ENCODE results near the gene PARP9.

DNA sequence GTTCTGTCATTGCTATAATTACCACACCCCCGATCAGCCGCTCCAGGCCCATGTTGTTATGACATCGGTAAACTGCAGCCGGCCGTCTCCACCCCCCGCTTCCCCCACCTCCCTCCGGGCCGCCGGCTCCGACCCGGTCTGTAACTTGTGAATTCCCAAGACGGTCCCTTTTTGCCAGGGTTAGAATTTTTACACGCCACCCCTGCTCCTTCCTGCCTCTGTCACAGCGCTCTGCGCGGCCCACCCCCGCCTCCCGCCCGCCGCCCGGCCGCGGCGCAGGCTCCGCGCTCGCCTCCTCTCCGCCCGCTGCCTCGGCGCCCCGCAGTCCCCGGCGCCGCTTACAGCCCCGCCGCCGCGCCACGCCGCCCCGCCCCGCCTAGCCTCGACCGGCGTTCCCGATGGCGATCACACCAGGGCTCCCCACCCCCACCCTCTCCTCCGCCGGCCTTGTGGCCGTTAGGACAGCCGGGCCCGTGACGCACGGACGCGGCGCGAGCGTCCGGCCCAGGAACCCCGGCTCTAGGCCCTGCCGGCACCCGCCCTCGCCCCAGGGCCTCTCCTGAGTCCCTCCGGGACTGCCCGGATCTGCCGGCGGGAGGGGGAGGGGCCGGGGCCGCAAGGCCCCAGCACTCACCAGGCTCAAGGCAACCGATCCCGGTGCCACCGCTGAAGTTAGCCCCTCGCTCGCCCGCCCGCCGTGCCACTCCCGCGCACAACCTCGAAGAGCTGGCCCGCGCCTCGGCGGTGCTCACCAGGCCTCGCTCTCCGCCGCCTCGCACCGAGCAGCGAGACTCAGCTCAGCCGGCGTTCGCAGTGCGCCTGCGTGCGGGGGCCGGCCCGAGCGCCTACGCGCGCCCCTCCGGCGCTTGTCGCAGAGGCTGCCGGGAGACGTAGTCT lies 49.7 kb downstream of the PARP9 start, which contains the start of gene KPNA1:
- TF ChIP-seq CTCF (IDR thresholded peaks at IDR 0.05): no peak
- TF ChIP-seq EZH2 (IDR thresholded peaks at IDR 0.05; ENCODE audit: borderline replicate concordance, insufficient read depth, low read depth, low read length, poor library complexity, severe bottlenecking): no peak

Measured in B cell (primary cell).